Erythroblast (primary cell): ENCODE measurements around the gene SMO.

Experiments
- DNase-seq, 2 experiments: peaks; one replicate each; lab custom pipeline; 2025; lab: John Stamatoyannopoulos, UW
- GATA1 ChIP-seq: IDR thresholded peaks from 2 replicates; pipeline ENCODE4 v1.6.1; 2011; ENCODE audit warnings: low read depth, mild to moderate bottlenecking, control low read depth, low read length, moderate library complexity
- POLR2A ChIP-seq: IDR thresholded peaks from 2 replicates; pipeline ENCODE4 v1.6.1; 2011; ENCODE audit warnings: mild to moderate bottlenecking, low read length

The SMO gene

GRCh38 chr7:129187681-129188371 is 607 bp upstream of the SMO start:
- TF ChIP-seq POLR2A (no peak), GATA1 (no peak)
- no peak for DNase-seq

GRCh38 chr7:129188892-129189660 is 643 bp downstream of the SMO start:
- no peak for TF ChIP-seq GATA1
- no peak for TF ChIP-seq POLR2A
- no peak for DNase-seq

DNA sequence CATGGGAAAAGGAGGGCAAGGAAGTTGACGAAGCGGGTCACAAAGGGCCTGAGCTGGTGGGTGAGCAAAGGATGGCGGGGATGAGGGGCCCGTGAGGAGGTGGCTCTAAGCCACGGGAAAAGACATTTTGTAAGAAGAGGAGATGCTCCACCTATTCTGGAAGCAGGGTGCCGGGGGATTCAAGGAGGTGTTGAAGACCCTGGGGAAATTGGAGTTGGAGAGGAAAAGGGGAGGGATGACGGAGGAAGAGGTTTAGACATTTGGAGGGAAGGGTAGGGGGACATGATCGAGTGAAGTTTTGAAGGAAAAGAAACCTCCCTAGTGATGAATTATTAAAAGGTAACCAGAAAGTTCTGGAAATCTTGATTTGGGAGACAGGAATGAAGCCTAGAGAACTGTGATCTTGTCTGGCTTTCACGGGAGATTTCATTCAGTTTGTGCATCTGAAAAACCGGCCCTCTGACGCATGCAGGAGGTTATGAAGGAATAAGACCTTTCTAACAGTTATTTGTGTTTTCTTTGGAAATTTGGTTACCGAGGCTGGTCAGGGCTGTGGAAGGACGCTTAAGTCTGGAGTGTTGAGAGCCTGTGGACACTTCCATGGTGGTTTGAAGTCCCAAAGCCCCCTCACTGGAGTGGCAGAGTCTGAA is 1.4 kb downstream of the SMO start:
- no peak for TF ChIP-seq POLR2A
- TF ChIP-seq GATA1 = no peak

DNA sequence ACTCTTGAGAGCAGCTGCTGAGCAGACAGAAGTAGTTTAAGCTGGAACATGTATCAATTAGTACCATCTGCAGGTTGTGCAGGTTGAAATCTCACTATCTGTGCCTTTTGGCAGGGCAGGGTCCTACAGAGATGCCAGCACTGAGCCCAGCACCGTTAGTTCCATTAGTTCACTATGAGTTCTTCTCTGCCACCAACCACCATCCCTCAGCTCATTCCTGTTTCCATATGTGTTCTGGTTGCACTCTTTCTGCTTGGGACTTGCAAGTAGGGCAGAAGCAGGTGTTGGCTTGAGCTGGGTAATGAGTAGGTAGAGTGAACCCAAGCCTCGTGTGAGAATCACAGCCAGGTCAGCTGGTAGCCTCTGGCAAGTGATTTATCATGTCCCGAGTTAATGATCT is 2.8 kb downstream of the SMO start:
- DNase-seq = no peak
- TF ChIP-seq GATA1 (no peak), POLR2A (no peak)

More for the DNA sequence above, 1.4 kb downstream of the SMO start:
- DNase-seq = no peak

- DNase-seq = no peak
- TF ChIP-seq GATA1 = no peak
- no peak for TF ChIP-seq POLR2A
These were observed 5.5 kb downstream of the SMO start for GRCh38 chr7:129193892-129194291.

- no peak for DNase-seq
- TF ChIP-seq GATA1 (no peak), POLR2A (no peak)
These were observed 9.3 kb downstream of the SMO start for GRCh38 chr7:129197771-129198170.

GRCh38 chr7:129199406-129199805 is 11.0 kb downstream of the SMO start:
- no peak for DNase-seq
- no peak for TF ChIP-seq POLR2A
- no peak for TF ChIP-seq GATA1

DNA sequence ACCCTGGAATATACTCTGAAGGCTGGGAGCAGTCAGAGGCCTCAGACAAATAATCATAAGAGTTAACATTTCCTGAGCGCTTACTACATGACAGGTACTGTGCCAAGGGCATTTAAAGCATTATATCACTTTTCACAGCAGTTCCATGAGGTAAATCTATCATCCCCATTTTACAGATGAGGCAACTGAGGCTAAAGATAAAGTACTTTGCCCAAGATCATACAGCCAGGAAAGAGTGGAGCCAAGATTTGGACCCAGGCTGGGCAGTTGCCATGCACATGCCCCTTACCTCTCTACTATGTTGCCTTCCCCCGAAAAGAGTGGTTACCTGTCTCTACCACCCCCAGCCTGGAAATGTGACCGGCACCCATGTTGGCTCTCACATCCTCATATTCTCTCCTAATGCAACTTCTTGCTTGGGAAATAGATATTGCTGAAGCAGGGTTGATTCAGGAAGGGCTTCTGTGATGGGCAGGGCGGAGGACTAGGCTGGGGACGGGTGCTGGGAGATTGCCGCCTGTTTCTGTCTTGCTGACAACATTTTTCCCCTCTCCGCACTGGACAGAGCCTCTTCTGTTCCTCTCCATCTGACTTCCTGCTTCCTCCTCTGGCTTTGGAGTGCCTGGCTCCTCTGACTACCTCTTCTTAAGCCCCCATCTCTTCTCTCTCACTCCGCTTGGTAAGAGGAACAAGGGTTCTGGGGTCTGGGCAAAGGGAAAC is 13.8 kb downstream of the SMO start:
- no peak for DNase-seq
- TF ChIP-seq GATA1 (no peak), POLR2A (no peak)

DNA sequence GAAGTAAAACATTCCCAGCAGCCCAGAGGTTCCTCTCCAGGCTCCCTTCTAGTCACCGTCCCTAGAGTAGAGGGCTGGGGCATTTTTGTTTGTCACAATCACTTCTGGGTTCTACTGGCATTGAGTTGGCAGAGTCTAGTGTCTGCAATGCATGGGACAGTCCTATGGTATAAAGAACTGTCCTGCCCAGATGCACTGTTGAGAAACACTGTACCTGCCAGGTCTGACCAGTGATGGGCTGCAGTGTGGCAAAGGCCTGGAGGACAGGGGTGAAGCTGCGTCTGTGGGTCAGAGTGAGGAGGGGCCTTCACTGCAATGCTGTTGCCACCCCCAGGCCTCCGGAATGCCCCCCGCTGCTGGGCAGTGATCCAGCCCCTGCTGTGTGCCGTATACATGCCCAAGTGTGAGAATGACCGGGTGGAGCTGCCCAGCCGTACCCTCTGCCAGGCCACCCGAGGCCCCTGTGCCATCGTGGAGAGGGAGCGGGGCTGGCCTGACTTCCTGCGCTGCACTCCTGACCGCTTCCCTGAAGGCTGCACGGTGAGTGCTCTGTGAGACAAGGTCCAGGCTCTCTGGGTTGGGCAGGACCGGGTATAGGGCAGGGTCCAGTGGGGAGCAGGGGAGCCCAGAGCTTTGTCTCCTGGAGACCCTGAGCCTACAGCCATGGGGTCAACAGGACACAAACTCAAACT is 14.8 kb downstream of the SMO start:
- no peak for TF ChIP-seq POLR2A
- TF ChIP-seq GATA1 = no peak

DNA sequence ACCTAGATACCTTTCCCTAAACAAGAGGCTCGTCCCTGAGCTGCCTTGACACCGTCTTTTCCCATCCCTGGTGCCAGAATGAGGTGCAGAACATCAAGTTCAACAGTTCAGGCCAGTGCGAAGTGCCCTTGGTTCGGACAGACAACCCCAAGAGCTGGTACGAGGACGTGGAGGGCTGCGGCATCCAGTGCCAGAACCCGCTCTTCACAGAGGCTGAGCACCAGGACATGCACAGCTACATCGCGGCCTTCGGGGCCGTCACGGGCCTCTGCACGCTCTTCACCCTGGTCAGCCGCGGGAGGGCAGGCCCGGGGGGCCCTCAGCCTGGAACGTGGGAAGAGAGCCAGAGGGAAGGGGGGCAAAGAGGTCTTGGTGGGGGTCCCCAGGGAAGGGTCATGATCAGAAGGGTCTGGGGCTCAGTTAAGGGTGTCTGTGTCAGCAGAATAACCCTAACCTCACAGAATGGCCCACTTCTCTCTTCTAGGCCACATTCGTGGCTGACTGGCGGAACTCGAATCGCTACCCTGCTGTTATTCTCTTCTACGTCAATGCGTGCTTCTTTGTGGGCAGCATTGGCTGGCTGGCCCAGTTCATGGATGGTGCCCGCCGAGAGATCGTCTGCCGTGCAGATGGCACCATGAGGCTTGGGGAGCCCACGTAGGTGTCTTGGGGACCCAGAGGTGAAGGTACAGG is 16.8 kb downstream of the SMO start:
- no peak for TF ChIP-seq GATA1
- TF ChIP-seq POLR2A = no peak

More for the DNA sequence above, 14.8 kb downstream of the SMO start:
- no peak for DNase-seq

GRCh38 chr7:129205987-129206785 is 17.8 kb downstream of the SMO start:
- DNase-seq = no peak

More for the DNA sequence above, 16.8 kb downstream of the SMO start:
- no peak for DNase-seq

More at GRCh38 chr7:129205987-129206785, 17.8 kb downstream of the SMO start:
- TF ChIP-seq POLR2A (no peak), GATA1 (no peak)
